Endothelial cell of umbilical vein (primary cell): Measurements from ENCODE around the gene THSD7A. TPM values are rescaled to one million over a fixed set of nuclear protein-coding genes. Genes with fewer than 3 reads are reported as not detected.

Experiments
- BruUV-seq: library from RNA; stranded (reverse); fragments of 400-500 nt; replicated peaks from 2 replicates; lab custom pipeline; 2021; lab: Mats Ljungman, UMichigan
- CTCF ChIA-PET: fragments of 300-600, 350-600 bp; sonication (Branson Sonifier 250); formaldehyde crosslinking; loops from one replicate; lab custom pipeline; 2021; ENCODE audit warnings: antibody characterized with exemption, inconsistent platforms; lab: Charles Lee
- POLR2A ChIA-PET: fragments of 300-600, 350-600 bp; sonication (Branson Sonifier 250); formaldehyde crosslinking; loops from one replicate; lab custom pipeline; 2021; ENCODE audit warnings: antibody characterized with exemption, inconsistent platforms; lab: Charles Lee
- DNase-seq: peaks from one replicate; pipeline ENCODE4 v3.0.0-alpha.2; 2011; ENCODE audit warnings: low read depth, low spot score
- FAIRE-seq: peaks from 2 replicates; lab custom pipeline; 2011; peaks lifted over from hg19 to GRCh38; lab: Jason Lieb, UNC
- H2AFZ ChIP-seq: 2 replicates; pipeline ENCODE4 v1.6.0; 2012; ENCODE audit warnings: low read depth, low read length, control low read depth, inconsistent platforms
- H3K27ac ChIP-seq: 2 replicates; pipeline ENCODE4 v1.5.1; 2011; ENCODE audit warnings: low read depth, mild to moderate bottlenecking, control low read depth, low read length, moderate library complexity; ENCODE audit not compliant: insufficient read depth
- H3K27me3 ChIP-seq, 2 experiments: 2 replicates each; pipeline versions ENCODE4 v1.6.0 to v1.6.1; 2011; ENCODE audit warnings: low read length in 2 of 2, mixed read lengths in 1 of 2; ENCODE audit not compliant: control insufficient read depth in 2 of 2, insufficient read depth in 2 of 2
- H3K36me3 ChIP-seq, 2 experiments: 2 replicates in 1 of 2; 3 replicates in 1 of 2; pipeline ENCODE4 v1.5.1; 2011; ENCODE audit warnings: low read length in 2 of 2, mild to moderate bottlenecking in 1 of 2, moderate library complexity in 1 of 2; ENCODE audit not compliant: control insufficient read depth in 2 of 2, insufficient read depth in 2 of 2; ENCODE audit errors: extremely low read depth in 1 of 2
- H3K4me1 ChIP-seq: 3 replicates; pipeline ENCODE4 v1.5.1; 2011; ENCODE audit warnings: mild to moderate bottlenecking, low read length; ENCODE audit not compliant: control insufficient read depth, insufficient read depth; ENCODE audit errors: extremely low read depth
- H3K4me2 ChIP-seq: 2 replicates; pipeline ENCODE4 v1.6.1; 2011; ENCODE audit warnings: low read length, control low read depth, mixed read lengths; ENCODE audit not compliant: insufficient read depth
- H3K4me3 ChIP-seq, 3 experiments: fragments of 200-600 bp in 1 of 3; sonication (generic), shearing (Covaris generic) in 1 of 3; replicated peaks in 1 of 3; 2 replicates each; pipeline ENCODE4 v1.5.1; 2011 to 2016; ENCODE audit warnings: control low read depth in 3 of 3, low read length in 3 of 3, mild to moderate bottlenecking in 2 of 3, inconsistent platforms in 1 of 3, low read depth in 1 of 3, moderate library complexity in 1 of 3; ENCODE audit not compliant: insufficient read depth in 1 of 3
- H3K79me2 ChIP-seq: 2 replicates; pipeline ENCODE4 v1.6.0; 2012; ENCODE audit warnings: low read length, inconsistent platforms; ENCODE audit not compliant: control insufficient read depth, insufficient read depth
- H3K9ac ChIP-seq: replicated peaks from 2 replicates; pipeline ENCODE3; 2011; ENCODE audit warnings: low read length, control low read depth; ENCODE audit not compliant: insufficient read depth; ENCODE audit errors: extremely low read depth
- H3K9me1 ChIP-seq: replicated peaks from 3 replicates; pipeline ENCODE4 v1.6.0; 2011; ENCODE audit warnings: mild to moderate bottlenecking, low read length; ENCODE audit not compliant: control insufficient read depth, insufficient read depth; ENCODE audit errors: extremely low read depth
- H3K9me3 ChIP-seq: replicated peaks from 2 replicates; pipeline ENCODE4 v1.5.1; 2012; ENCODE audit warnings: low read length, inconsistent platforms; ENCODE audit not compliant: control insufficient read depth, insufficient read depth
- H4K20me1 ChIP-seq: replicated peaks from 2 replicates; pipeline ENCODE3; 2011; ENCODE audit warnings: mild to moderate bottlenecking, low read length; ENCODE audit not compliant: control insufficient read depth, insufficient read depth; ENCODE audit errors: extremely low read depth
- CTCF ChIP-seq, 2 donors: IDR thresholded peaks; 1 replicate in 1 of 2; 2 replicates in 1 of 2; pipeline ENCODE4 v1.5.1; 2011; ENCODE audit warnings: low read length in 2 of 2, mild to moderate bottlenecking in 2 of 2, moderate library complexity in 2 of 2, control low read depth in 1 of 2, inconsistent platforms in 1 of 2, low read depth in 1 of 2; ENCODE audit not compliant: insufficient read depth in 1 of 2; ENCODE audit errors: extremely low read depth in 1 of 2
- EZH2 ChIP-seq: IDR thresholded peaks from 2 replicates; pipeline ENCODE4 v1.6.1; 2012; ENCODE audit warnings: borderline replicate concordance, low read depth, mild to moderate bottlenecking, moderate library complexity, low read length, inconsistent platforms; ENCODE audit not compliant: severe bottlenecking
- FOS ChIP-seq: IDR thresholded peaks from 2 replicates; pipeline ENCODE4 v1.6.1; 2011; ENCODE audit warnings: mild to moderate bottlenecking, low read length, moderate library complexity, borderline replicate concordance; ENCODE audit not compliant: insufficient read depth
- GATA2 ChIP-seq: IDR thresholded peaks from 2 replicates; pipeline ENCODE4 v1.7.0; 2011; ENCODE audit warnings: low read depth, mild to moderate bottlenecking, moderate library complexity, mixed read lengths, low read length; ENCODE audit not compliant: insufficient read length, insufficient read depth
- JUN ChIP-seq: IDR thresholded peaks from 2 replicates; pipeline ENCODE4 v1.6.1; 2011; ENCODE audit warnings: borderline replicate concordance, low read depth; ENCODE audit not compliant: insufficient read length, insufficient read depth
- MAX ChIP-seq: IDR thresholded peaks from 2 replicates; pipeline ENCODE4 v1.6.1; 2011; ENCODE audit not compliant: insufficient read depth, insufficient read length
- MYC ChIP-seq: IDR thresholded peaks from one replicate; pipeline ENCODE4 v1.6.1; 2011; ENCODE audit warnings: mild to moderate bottlenecking, low read depth, low read length
- POLR2A ChIP-seq: IDR thresholded peaks from 2 replicates; pipeline ENCODE4 v1.6.1; 2012; ENCODE audit warnings: low read depth, mild to moderate bottlenecking, control low read depth, low read length
- POLR2AphosphoS5 ChIP-seq: IDR thresholded peaks from 2 replicates; pipeline ENCODE4 v1.6.1; 2012; ENCODE audit warnings: low read depth, mild to moderate bottlenecking, control low read depth, low read length, moderate library complexity; ENCODE audit not compliant: insufficient read depth
- dilution Hi-C: fragments of 300-500 bp; cut with MboI; formaldehyde crosslinking; loops from one replicate; pipeline ENCODE4 v1.15.0; 2019; ENCODE audit warnings: low sequenced_read_pairs; ENCODE audit not compliant: extremely low pct_ligation_motif_present
- intact Hi-C: fragments of 100-400 bp; cut with micrococcal nuclease; formaldehyde crosslinking; loops from one replicate; pipeline ENCODE4 v1.10.0; 2022
- polyA plus RNA-seq, 4 experiments: library from polyadenylated mRNA; depleted of rRNA in 3 of 4; stranded (reverse) in 3 of 4; unstranded in 1 of 4; fragments of >200 nt; gene quantifications; 2 replicates each; pipeline versions ENCODE4 v1.2.1 to v1.2.3, GENCODE V29; 2011 to 2012; ENCODE audit warnings: missing spikeins in 1 of 4
- total RNA-seq: library from RNA; stranded (reverse); gene quantifications from 2 replicates; pipeline ENCODE4 v1.2.3, GENCODE V29; 2021

THSD7A gene
- total and polyA plus RNA-seq, 2 donors (not counting 3 experiments of a cell fraction or from before 2014, with no cell fraction given), result 3.3 to 12.7 TPM

- Histone ChIP-seq H3K9me1 (no peaks in the 10 kb centered on the region), H3K36me3 (no peaks in the 10 kb centered on the region), H3K4me2 (no peak overlapping the region), H3K79me2 (no peaks in the 10 kb centered on the region), H3K4me3 (no peak overlapping the region), H2AFZ (no peak overlapping the region), H3K9me3 (no peaks in the 10 kb centered on the region), H3K9ac (no peak overlapping the region), H3K4me1 (peaks cover 22% of the 10 kb centered on the region), H4K20me1 (no peaks in the 10 kb centered on the region), H3K27ac (no peak overlapping the region), H3K27me3 (no peaks in the 10 kb centered on the region)
- POLR2A ChIA-PET, result no interaction called here
- dilution Hi-C loops (no loop called here), intact Hi-C loops (no loop called here)
- FAIRE-seq (no peak), DNase-seq (no peak)
- no TSS peak for BruUV-seq
- CTCF ChIA-PET, result interaction anchor here (0.9 to 1.4 kb wide), 2 partner anchors 183 to 220 kb away, joined by 3 to 5 read pairs; partner anchors contain the start of gene THSD7A
- TF ChIP-seq POLR2A, result no peak
- TF ChIP-seq JUN, result no peak
- no peak for TF ChIP-seq GATA2
- no peak for TF ChIP-seq FOS
- no peak for TF ChIP-seq MYC
- TF ChIP-seq POLR2AphosphoS5, result no peak
Measured at GRCh38 chr7:11648101-11648500, 183.9 kb downstream of the THSD7A start.

- H3K4me2 ChIP-seq, result no peak overlapping the region
- H3K36me3 ChIP-seq, result no peaks in the 10 kb centered on the region
- H3K27me3 ChIP-seq, result no peaks in the 10 kb centered on the region
- DNase-seq (no peak), FAIRE-seq (no peak)
- no peaks in the 10 kb centered on the region for H3K9me1 ChIP-seq
- POLR2A ChIA-PET, result no interaction called here
- no TSS peak for BruUV-seq
- TF ChIP-seq MYC (no peak), EZH2 (no peak), CTCF (IDR thresholded peaks at IDR 0.05; ENCODE audit: extremely low read depth in 1 of 2, insufficient read depth in 1 of 2, low read depth in 1 of 2, low read length in 2 of 2) (no peak), POLR2A (no peak), JUN (no peak), FOS (no peak), POLR2AphosphoS5 (no peak), MAX (no peak)
- intact Hi-C loops (no loop called here), dilution Hi-C loops (no loop called here)
- H3K4me1 ChIP-seq, result no peaks in the 10 kb centered on the region
- CTCF ChIA-PET, result no interaction called here
- H3K9ac ChIP-seq, result no peak overlapping the region
- H3K79me2 ChIP-seq, result no peaks in the 10 kb centered on the region
- H3K27ac ChIP-seq, result no peak overlapping the region
- no peak overlapping the region for H2AFZ ChIP-seq
- no peak overlapping the region for H3K4me3 ChIP-seq
- no peaks in the 10 kb centered on the region for H3K9me3 ChIP-seq
- no peaks in the 10 kb centered on the region for H4K20me1 ChIP-seq
Measured at GRCh38 chr7:11642841-11643240, 189.2 kb downstream of the THSD7A start.
